ENCODE results near the gene SYCN. TPM values are rescaled to one million over a fixed set of nuclear protein-coding genes. Genes with fewer than 3 reads are reported as not detected.
A peak's percentile ranks its signal among the peaks of the same experiment; 100 is the strongest.

SYCN gene
- total RNA-seq, 1 donor from 2014 or later = not detected

GRCh38 chr19:39188960-39189359 lies 15.1 kb downstream of the SYCN start:
- Mint-ChIP-seq H3K9me3 (peaks cover 4% of the 10 kb centered on the region), H3K4me3 (no peak overlapping the region), H3K4me1 (ENCODE audit: unreplicated experiment) (peaks cover 21% of the 10 kb centered on the region), H3K36me3 (no peaks in the 10 kb centered on the region), H3K27ac (peak overlapping the region; percentile 44), H3K27me3 (peaks cover 5% of the 10 kb centered on the region)
- DNase-seq (ENCODE audit: extremely low spot score, unreplicated experiment) = no peak
- no peak for TF ChIP-seq CTCF (conservative IDR thresholded peaks at IDR 0.05)

DNA sequence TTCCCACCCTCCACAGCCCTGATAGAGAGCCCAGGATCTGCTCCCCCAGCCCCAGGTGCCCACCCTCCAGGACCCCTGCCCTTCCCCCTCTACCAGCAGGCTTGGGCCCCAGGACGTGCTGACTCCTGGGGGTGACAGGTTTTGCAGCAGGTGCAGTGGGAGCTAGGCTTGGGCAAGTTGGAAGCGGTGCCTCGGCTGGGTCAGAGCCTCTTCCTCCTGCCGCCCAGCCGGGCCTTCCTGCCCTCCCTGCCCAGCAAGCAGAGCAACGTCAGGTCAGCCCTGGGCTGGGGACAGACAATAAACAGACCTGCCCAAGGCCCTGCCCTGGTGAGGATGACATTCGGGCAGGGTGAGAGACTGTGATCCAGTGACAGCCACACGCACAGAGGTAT lies 16.5 kb downstream of the SYCN start:
- H3K4me3 Mint-ChIP-seq = peak overlapping the region; percentile 37
- H3K36me3 Mint-ChIP-seq = peaks cover 4% of the 10 kb centered on the region
- no peaks in the 10 kb centered on the region for H3K27me3 Mint-ChIP-seq
- peak overlapping the region; percentile 70 for H3K27ac Mint-ChIP-seq
- peaks cover 16% of the 10 kb centered on the region for H3K4me1 Mint-ChIP-seq (ENCODE audit: unreplicated experiment)
- TF ChIP-seq CTCF (conservative IDR thresholded peaks at IDR 0.05) = peak; percentile 21
- peaks cover 4% of the 10 kb centered on the region for H3K9me3 Mint-ChIP-seq
- DNase-seq (ENCODE audit: extremely low spot score, unreplicated experiment) = no peak

DNA sequence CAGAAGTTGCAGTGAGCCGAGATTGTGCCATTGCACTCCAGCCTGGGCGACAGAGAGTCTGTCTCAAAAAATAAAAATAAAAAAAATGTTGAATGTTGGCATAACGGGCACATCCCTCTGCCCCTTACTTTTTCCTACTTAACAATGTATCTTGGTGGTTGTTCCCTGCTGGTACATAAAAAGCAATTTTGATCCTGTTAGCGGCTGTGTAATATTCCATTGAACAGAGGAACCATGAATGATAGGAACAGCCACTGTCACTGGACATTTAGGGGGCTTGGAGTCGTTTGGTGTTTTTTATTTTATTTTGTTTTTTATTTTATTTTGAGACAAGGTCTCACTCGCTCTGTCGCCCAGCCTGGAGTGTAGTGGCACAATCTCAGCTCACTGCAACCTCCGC lies 17.7 kb downstream of the SYCN start:
- peaks cover 8% of the 10 kb centered on the region for H3K36me3 Mint-ChIP-seq
- no peak overlapping the region for H3K27ac Mint-ChIP-seq
- H3K27me3 Mint-ChIP-seq = no peaks in the 10 kb centered on the region
- H3K4me3 Mint-ChIP-seq = no peak overlapping the region
- H3K4me1 Mint-ChIP-seq (ENCODE audit: unreplicated experiment) = peaks cover 16% of the 10 kb centered on the region
- peaks cover 4% of the 10 kb centered on the region for H3K9me3 Mint-ChIP-seq
- DNase-seq (ENCODE audit: extremely low spot score, unreplicated experiment) = no peak
- no peak for TF ChIP-seq CTCF (conservative IDR thresholded peaks at IDR 0.05)

- Mint-ChIP-seq H3K36me3 (peaks cover 8% of the 10 kb centered on the region), H3K9me3 (peaks cover 4% of the 10 kb centered on the region), H3K27ac (peak overlapping the region; percentile 50), H3K4me3 (no peak overlapping the region), H3K4me1 (ENCODE audit: unreplicated experiment) (peaks cover 4% of the 10 kb centered on the region), H3K27me3 (no peaks in the 10 kb centered on the region)
- TF ChIP-seq CTCF (conservative IDR thresholded peaks at IDR 0.05) = no peak
- DNase-seq (ENCODE audit: extremely low spot score, unreplicated experiment) = no peak
Observed at GRCh38 chr19:39183104-39183503, 21.0 kb downstream of the SYCN start.

GRCh38 chr19:39182174-39182505 lies 21.9 kb downstream of the SYCN start:
- peaks cover 2% of the 10 kb centered on the region for H3K4me1 Mint-ChIP-seq (ENCODE audit: unreplicated experiment)
- no peak overlapping the region for H3K4me3 Mint-ChIP-seq
- no peak for DNase-seq (ENCODE audit: extremely low spot score, unreplicated experiment)
- H3K27me3 Mint-ChIP-seq = no peaks in the 10 kb centered on the region
- peaks cover 8% of the 10 kb centered on the region for H3K36me3 Mint-ChIP-seq
- H3K27ac Mint-ChIP-seq = peak overlapping the region; percentile 37
- TF ChIP-seq CTCF (conservative IDR thresholded peaks at IDR 0.05) = no peak
- H3K9me3 Mint-ChIP-seq = peaks cover 2% of the 10 kb centered on the region
